NCI-H187 treated with DMSO at 0.1 percent for 48 hours (cell line): ENCODE results near the gene TLCD2.
A peak's percentile ranks its signal among the peaks of the same experiment; 100 is the strongest.
"Not testable (repeated sequence)": the region's sequence is repeated elsewhere in the genome, so short reads cannot be mapped to it uniquely, and the experiment has no call there.

Experiments used
- DNase-seq: peaks from one replicate; lab custom pipeline; 2025; lab: John Stamatoyannopoulos, UW

Gene TLCD2

GRCh38 chr17:1716076-1716911 lies 6.1 kb upstream of the TLCD2 start:
- peak; percentile 73 for DNase-seq

GRCh38 chr17:1715803-1716075 lies 5.6 kb upstream of the TLCD2 start:
- DNase-seq = no peak

GRCh38 chr17:1714980-1715802 lies 5.0 kb upstream of the TLCD2 start:
- no peak for DNase-seq

- no peak for DNase-seq
Measured at GRCh38 chr17:1714427-1714979, 4.3 kb upstream of the TLCD2 start.

- no peak for DNase-seq
Measured at GRCh38 chr17:1713878-1714426, 3.8 kb upstream of the TLCD2 start.

GRCh38 chr17:1713160-1713877 lies 3.1 kb upstream of the TLCD2 start:
- DNase-seq = no peak

GRCh38 chr17:1712271-1712670 lies 2.1 kb upstream of the TLCD2 start:
- no peak for DNase-seq

GRCh38 chr17:1711804-1712203 lies 1.6 kb upstream of the TLCD2 start:
- no peak for DNase-seq

- DNase-seq = no peak
Measured at GRCh38 chr17:1710807-1711553, 803 bp upstream of the TLCD2 start.

- no peak for DNase-seq
Measured at GRCh38 chr17:1709403-1709951, 700 bp downstream of the TLCD2 start.

GRCh38 chr17:1708791-1709346 lies 1.3 kb downstream of the TLCD2 start:
- DNase-seq = not testable (repeated sequence)

- no peak for DNase-seq
Measured at GRCh38 chr17:1707107-1707506, 3.1 kb downstream of the TLCD2 start.

GRCh38 chr17:1705004-1705403 lies 5.2 kb downstream of the TLCD2 start:
- DNase-seq = no peak

GRCh38 chr17:1703063-1703462 lies 7.1 kb downstream of the TLCD2 start:
- no peak for DNase-seq

- DNase-seq = not testable (repeated sequence)
Measured at GRCh38 chr17:1699891-1700290, 10.3 kb downstream of the TLCD2 start.

- DNase-seq = no peak
Measured at GRCh38 chr17:1697681-1698080, 12.5 kb downstream of the TLCD2 start.

GRCh38 chr17:1695365-1695764 lies 14.8 kb downstream of the TLCD2 start:
- DNase-seq = no peak

GRCh38 chr17:1693339-1693738 lies 16.8 kb downstream of the TLCD2 start:
- DNase-seq = no peak

GRCh38 chr17:1690544-1691221 lies 19.5 kb downstream of the TLCD2 start:
- DNase-seq = no peak

GRCh38 chr17:1688405-1688804 lies 21.8 kb downstream of the TLCD2 start:
- not testable (repeated sequence) for DNase-seq
